H7 (cell line): Measurements from ENCODE around the gene MACF1. TPM values are rescaled to one million over a fixed set of nuclear protein-coding genes. Genes with fewer than 3 reads are reported as not detected.

Source experiments
- DNase-seq: peaks from one replicate; pipeline ENCODE4 v3.0.0; 2012
- H3K27me3 ChIP-seq: 2 replicates; pipeline ENCODE4 v1.6.0; 2011; ENCODE audit warnings: mild to moderate bottlenecking, low read length; ENCODE audit not compliant: control insufficient read depth, insufficient read depth
- H3K36me3 ChIP-seq: replicated peaks from 2 replicates; pipeline ENCODE4 v1.5.1; 2011; ENCODE audit warnings: low read length; ENCODE audit not compliant: control insufficient read depth, insufficient read depth
- H3K4me3 ChIP-seq: 2 replicates; pipeline ENCODE4 v1.5.1; 2011; ENCODE audit warnings: low read depth, mild to moderate bottlenecking, control low read depth, low read length, moderate library complexity; ENCODE audit not compliant: insufficient read depth
- total RNA-seq: library from RNA; depleted of rRNA; stranded (reverse); fragments of >200 nt; shearing (Covaris generic); gene quantifications from 2 replicates; pipeline ENCODE4 v1.2.3, GENCODE V29; 2014

MACF1 gene
- total RNA-seq, 1 experiment from 2014 or later, result 102 TPM

GRCh38 chr1:39395357-39395831 lies 190.9 kb downstream of the MACF1 start:
- Histone ChIP-seq H3K36me3 (peaks cover under 1% of the 10 kb centered on the region), H3K4me3 (no peak overlapping the region), H3K27me3 (no peaks in the 10 kb centered on the region)
- DNase-seq, result no peak

GRCh38 chr1:39396671-39397070 lies 192.2 kb downstream of the MACF1 start:
- H3K27me3 ChIP-seq, result no peaks in the 10 kb centered on the region
- no peaks in the 10 kb centered on the region; the same call in 1 of the 2 replicates for H3K36me3 ChIP-seq
- no peak overlapping the region for H3K4me3 ChIP-seq
- no peak for DNase-seq

GRCh38 chr1:39397487-39397886 lies 193.0 kb downstream of the MACF1 start:
- H3K4me3 ChIP-seq, result no peak overlapping the region
- no peaks in the 10 kb centered on the region; the same call in 1 of the 2 replicates for H3K36me3 ChIP-seq
- no peak for DNase-seq

GRCh38 chr1:39398278-39399021 lies 194.0 kb downstream of the MACF1 start:
- no peaks in the 10 kb centered on the region for H3K27me3 ChIP-seq
- peak; percentile 34 for DNase-seq
- H3K36me3 ChIP-seq, result no peaks in the 10 kb centered on the region; the same call in 1 of the 2 replicates
- H3K4me3 ChIP-seq, result no peak overlapping the region

More at GRCh38 chr1:39397487-39397886, 193.0 kb downstream of the MACF1 start:
- no peaks in the 10 kb centered on the region for H3K27me3 ChIP-seq

GRCh38 chr1:39401106-39401505 lies 196.6 kb downstream of the MACF1 start:
- no peaks in the 10 kb centered on the region for H3K36me3 ChIP-seq
- DNase-seq, result no peak
- no peak overlapping the region for H3K4me3 ChIP-seq
- no peaks in the 10 kb centered on the region for H3K27me3 ChIP-seq

GRCh38 chr1:39404876-39405275 lies 200.4 kb downstream of the MACF1 start:
- Histone ChIP-seq H3K36me3 (no peaks in the 10 kb centered on the region), H3K4me3 (no peak overlapping the region)
- no peak for DNase-seq

GRCh38 chr1:39405358-39405757 lies 200.9 kb downstream of the MACF1 start:
- Histone ChIP-seq H3K27me3 (no peaks in the 10 kb centered on the region), H3K36me3 (no peaks in the 10 kb centered on the region), H3K4me3 (no peak overlapping the region)
- DNase-seq, result no peak

More at GRCh38 chr1:39404876-39405275, 200.4 kb downstream of the MACF1 start:
- H3K27me3 ChIP-seq, result no peaks in the 10 kb centered on the region

GRCh38 chr1:39406533-39407450 lies 202.3 kb downstream of the MACF1 start:
- H3K27me3 ChIP-seq, result no peaks in the 10 kb centered on the region
- H3K36me3 ChIP-seq, result 0 out of 2 replicates have a peak, but pooled peaks cover under 1% of the 10 kb centered on the region
- no peak for DNase-seq
- H3K4me3 ChIP-seq, result no peak overlapping the region

- DNase-seq, result no peak
- 0 out of 2 replicates have a peak, but pooled peaks cover 1% of the 10 kb centered on the region for H3K36me3 ChIP-seq
- H3K4me3 ChIP-seq, result peak overlapping the region; percentile 82; the same call in 1 of the 2 replicates
- H3K27me3 ChIP-seq, result no peaks in the 10 kb centered on the region
These were observed 203.0 kb downstream of the MACF1 start for GRCh38 chr1:39407510-39407895.

- peak; percentile 62 for DNase-seq
These were observed 203.6 kb downstream of the MACF1 start for GRCh38 chr1:39407896-39408640.

GRCh38 chr1:39408641-39409054 lies 204.2 kb downstream of the MACF1 start:
- Histone ChIP-seq H3K36me3 (peaks cover 5% of the 10 kb centered on the region), H3K27me3 (no peaks in the 10 kb centered on the region), H3K4me3 (peak overlapping the region; percentile 82)
- peak; percentile 99 for DNase-seq

More at GRCh38 chr1:39407896-39408640, 203.6 kb downstream of the MACF1 start:
- peaks cover 5% of the 10 kb centered on the region for H3K36me3 ChIP-seq
- peak overlapping the region; percentile 82 for H3K4me3 ChIP-seq
- H3K27me3 ChIP-seq, result no peaks in the 10 kb centered on the region

- H3K36me3 ChIP-seq, result peaks cover 5% of the 10 kb centered on the region
These were observed 204.7 kb downstream of the MACF1 start for GRCh38 chr1:39409055-39409816.

GRCh38 chr1:39410915-39411436 lies 206.5 kb downstream of the MACF1 start:
- H3K36me3 ChIP-seq, result peaks cover 7% of the 10 kb centered on the region
- no peaks in the 10 kb centered on the region for H3K27me3 ChIP-seq
- peak overlapping the region; percentile 13; the same call in 1 of the 2 replicates for H3K4me3 ChIP-seq
- DNase-seq, result peak; percentile 77

More at GRCh38 chr1:39409055-39409816, 204.7 kb downstream of the MACF1 start:
- H3K4me3 ChIP-seq, result peak overlapping the region; percentile 81
- H3K27me3 ChIP-seq, result no peaks in the 10 kb centered on the region
- peak; percentile 75 for DNase-seq
